ENCODE measurements around the gene RSU1. TPM values are rescaled to one million over a fixed set of nuclear protein-coding genes. Genes with fewer than 3 reads are reported as not detected.

RSU1 gene
- polyA plus RNA-seq, 1 donor (not counting 4 experiments of a cell fraction or from before 2014, with no cell fraction given): 125 TPM

- Histone ChIP-seq H3K27me3 (ENCODE audit: control insufficient read depth, extremely low read depth, insufficient read depth, low read length) (no peaks in the 10 kb centered on the region), H3K9me1 (ENCODE audit: control insufficient read depth, extremely low read depth, insufficient read depth, low read length) (no peaks in the 10 kb centered on the region), H3K79me2 (ENCODE audit: control insufficient read depth, insufficient read depth, low read length) (no peaks in the 10 kb centered on the region), H3K4me3 (ENCODE audit: control insufficient read depth in 2 of 3, extremely low read depth in 1 of 3, insufficient read depth in 2 of 3, low read depth in 1 of 3, low read length in 3 of 3) (no peak overlapping the region), H2AFZ (ENCODE audit: control insufficient read depth, low read length) (no peak overlapping the region), H3K4me1 (ENCODE audit: control insufficient read depth, extremely low read depth, insufficient read depth, low read length) (no peaks in the 10 kb centered on the region), H3K4me2 (ENCODE audit: control insufficient read depth, extremely low read depth, insufficient read depth, low read depth, low read length) (no peak overlapping the region), H3K9me3 (ENCODE audit: control insufficient read depth, low read depth, low read length) (no peaks in the 10 kb centered on the region), H3K27ac (ENCODE audit: control insufficient read depth, insufficient read depth, low read length) (no peak overlapping the region), H3K36me3 (ENCODE audit: control insufficient read depth in 2 of 2, extremely low read depth in 1 of 2, insufficient read depth in 2 of 2, low read length in 2 of 2) (no peaks in the 10 kb centered on the region), H3K9ac (ENCODE audit: control insufficient read depth, extremely low read depth, insufficient read depth, low read length) (no peak overlapping the region), H4K20me1 (ENCODE audit: control insufficient read depth, extremely low read depth, insufficient read depth, low read length) (no peaks in the 10 kb centered on the region)
- FAIRE-seq: no peak
- dilution Hi-C loops (cut with MboI; ENCODE audit: extremely low pct_ligation_motif_present, low sequenced_read_pairs): no loop called here
- no peak for DNase-seq (ENCODE audit: low read depth, low spot score)
- no peak for TF ChIP-seq EZH2 (IDR thresholded peaks at IDR 0.05; ENCODE audit: low read length)
- TF ChIP-seq, protein P1, sequence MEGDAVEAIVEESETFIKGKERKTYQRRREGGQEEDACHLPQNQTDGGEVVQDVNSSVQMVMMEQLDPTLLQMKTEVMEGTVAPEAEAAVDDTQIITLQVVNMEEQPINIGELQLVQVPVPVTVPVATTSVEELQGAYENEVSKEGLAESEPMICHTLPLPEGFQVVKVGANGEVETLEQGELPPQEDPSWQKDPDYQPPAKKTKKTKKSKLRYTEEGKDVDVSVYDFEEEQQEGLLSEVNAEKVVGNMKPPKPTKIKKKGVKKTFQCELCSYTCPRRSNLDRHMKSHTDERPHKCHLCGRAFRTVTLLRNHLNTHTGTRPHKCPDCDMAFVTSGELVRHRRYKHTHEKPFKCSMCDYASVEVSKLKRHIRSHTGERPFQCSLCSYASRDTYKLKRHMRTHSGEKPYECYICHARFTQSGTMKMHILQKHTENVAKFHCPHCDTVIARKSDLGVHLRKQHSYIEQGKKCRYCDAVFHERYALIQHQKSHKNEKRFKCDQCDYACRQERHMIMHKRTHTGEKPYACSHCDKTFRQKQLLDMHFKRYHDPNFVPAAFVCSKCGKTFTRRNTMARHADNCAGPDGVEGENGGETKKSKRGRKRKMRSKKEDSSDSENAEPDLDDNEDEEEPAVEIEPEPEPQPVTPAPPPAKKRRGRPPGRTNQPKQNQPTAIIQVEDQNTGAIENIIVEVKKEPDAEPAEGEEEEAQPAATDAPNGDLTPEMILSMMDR (optimal IDR thresholded peaks at IDR 0.05 in 1 of 3, IDR thresholded peaks at IDR 0.05 in 1 of 3, conservative IDR thresholded peaks at IDR 0.05 in 1 of 3; ENCODE audit: extremely low read depth in 1 of 3, insufficient read depth in 2 of 3, low read length in 3 of 3): no peak
These were observed 190.5 kb downstream of the RSU1 start for GRCh38 chr10:16626697-16627096.

DNA sequence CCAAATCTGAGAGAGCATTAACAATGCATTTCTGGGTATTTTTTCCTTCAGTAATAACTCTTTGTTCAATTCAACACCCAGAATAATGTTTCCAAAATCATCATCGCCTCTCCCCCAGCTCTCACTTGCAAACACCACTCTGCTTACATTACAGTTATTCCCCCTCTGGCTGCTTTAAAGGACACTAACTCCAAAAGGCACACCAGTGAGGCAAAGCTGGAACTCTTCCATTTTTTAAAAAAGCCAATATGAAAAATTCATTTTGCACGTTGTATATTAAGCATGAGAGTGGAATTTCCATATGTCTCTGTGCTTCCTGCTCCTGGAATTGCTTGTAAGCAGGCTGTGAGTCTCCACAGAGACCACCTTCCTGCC is 204.3 kb downstream of the RSU1 start:
- no peaks in the 10 kb centered on the region for H3K4me1 ChIP-seq (ENCODE audit: control insufficient read depth, extremely low read depth, insufficient read depth, low read length)
- no peak overlapping the region for H3K4me2 ChIP-seq (ENCODE audit: control insufficient read depth, extremely low read depth, insufficient read depth, low read depth, low read length)
- H3K9ac ChIP-seq (ENCODE audit: control insufficient read depth, extremely low read depth, insufficient read depth, low read length): no peak overlapping the region
- H3K36me3 ChIP-seq (ENCODE audit: control insufficient read depth in 2 of 2, extremely low read depth in 1 of 2, insufficient read depth in 2 of 2, low read length in 2 of 2): no peaks in the 10 kb centered on the region
- no peaks in the 10 kb centered on the region for H3K27me3 ChIP-seq (ENCODE audit: control insufficient read depth, extremely low read depth, insufficient read depth, low read length)
- DNase-seq (ENCODE audit: low read depth, low spot score) (no peak), FAIRE-seq (no peak)
- H3K27ac ChIP-seq (ENCODE audit: control insufficient read depth, insufficient read depth, low read length): no peak overlapping the region
- no peaks in the 10 kb centered on the region for H3K9me1 ChIP-seq (ENCODE audit: control insufficient read depth, extremely low read depth, insufficient read depth, low read length)
- H4K20me1 ChIP-seq (ENCODE audit: control insufficient read depth, extremely low read depth, insufficient read depth, low read length): no peaks in the 10 kb centered on the region
- no peaks in the 10 kb centered on the region for H3K9me3 ChIP-seq (ENCODE audit: control insufficient read depth, low read depth, low read length)
- TF ChIP-seq, protein P1 (optimal IDR thresholded peaks at IDR 0.05 in 1 of 3, IDR thresholded peaks at IDR 0.05 in 1 of 3, conservative IDR thresholded peaks at IDR 0.05 in 1 of 3; ENCODE audit: extremely low read depth in 1 of 3, insufficient read depth in 2 of 3, low read length in 3 of 3): no peak
- no peak for TF ChIP-seq EZH2 (IDR thresholded peaks at IDR 0.05; ENCODE audit: low read length)
- dilution Hi-C loops (cut with MboI; ENCODE audit: extremely low pct_ligation_motif_present, low sequenced_read_pairs): no loop called here
- no peak overlapping the region for H2AFZ ChIP-seq (ENCODE audit: control insufficient read depth, low read length)
- no peaks in the 10 kb centered on the region for H3K79me2 ChIP-seq (ENCODE audit: control insufficient read depth, insufficient read depth, low read length)
- H3K4me3 ChIP-seq (ENCODE audit: control insufficient read depth in 2 of 3, extremely low read depth in 1 of 3, insufficient read depth in 2 of 3, low read depth in 1 of 3, low read length in 3 of 3): no peak overlapping the region
